22Rv1 (cell line): ENCODE data around the gene LIMCH1.

Experiments
- CTCF ChIP-seq: fragments of 450-650 bp; IDR thresholded peaks from 2 replicates; pipeline ENCODE4 v1.5.1; 2017; ENCODE audit warnings: mild to moderate bottlenecking
- ZFX ChIP-seq: fragments of 450-650 bp; IDR thresholded peaks from 2 replicates; pipeline ENCODE4 v1.6.1; 2017; ENCODE audit warnings: antibody characterized with exemption, borderline replicate concordance

GRCh38 chr4:41644915-41645295, 106.9 kb downstream of the LIMCH1 start:
- TF ChIP-seq CTCF: no peak
- TF ChIP-seq ZFX: no peak
